HG03575 (cell line): ENCODE results near the gene SGCG.
A peak's percentile ranks its signal among the peaks of the same experiment; 100 is the strongest.

ENCODE experiments used
- ATAC-seq: cut with Tn5 transposase; IDR thresholded peaks from one replicate; pipeline ENCODE4 v1.9.1; 2021; ENCODE audit not compliant: unreplicated experiment, insufficient number of reproducible peaks, low FRiP score; ENCODE audit errors: extremely low read depth

SGCG gene

GRCh38 chr13:23321535-23322241, 140.9 kb downstream of the SGCG start:
- ATAC-seq: peak; percentile 35

- no peak for ATAC-seq
Measured at GRCh38 chr13:23322353-23323336, 141.9 kb downstream of the SGCG start.

DNA sequence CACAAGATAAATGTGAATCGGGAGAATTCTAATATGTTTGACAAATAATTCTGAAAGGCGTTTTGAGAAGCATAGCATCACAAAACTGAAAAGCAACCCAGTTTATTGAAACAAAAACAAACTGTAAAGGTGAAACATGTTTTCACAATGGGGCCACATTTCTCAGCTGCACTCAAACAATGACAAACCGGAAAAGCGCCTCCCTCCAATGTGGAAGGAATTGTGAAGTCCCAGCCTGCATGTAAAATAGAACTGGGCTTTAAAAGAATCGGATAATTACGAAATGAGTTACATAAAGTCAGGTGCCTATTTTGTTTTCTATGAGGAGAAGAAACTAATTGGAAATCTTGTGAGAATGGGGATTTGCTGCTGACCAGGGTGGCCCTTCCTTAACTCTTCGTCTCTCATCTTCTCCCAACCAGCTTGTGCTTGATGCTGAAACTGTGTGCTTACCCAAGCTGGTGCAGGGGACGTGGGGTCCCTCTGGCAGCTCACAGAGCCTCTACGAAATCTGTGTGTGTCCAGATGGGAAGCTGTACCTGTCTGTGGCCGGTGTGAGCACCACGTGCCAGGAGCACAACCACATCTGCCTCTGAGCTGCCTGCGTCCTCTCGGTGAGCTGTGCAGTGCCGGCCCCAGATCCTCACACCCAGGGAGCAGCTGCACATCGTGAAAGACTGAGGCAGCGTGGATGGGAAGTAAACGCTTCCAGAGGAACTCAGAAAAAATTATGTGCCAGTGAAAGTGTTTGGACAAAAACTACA, 143.3 kb downstream of the SGCG start:
- no peak for ATAC-seq

DNA sequence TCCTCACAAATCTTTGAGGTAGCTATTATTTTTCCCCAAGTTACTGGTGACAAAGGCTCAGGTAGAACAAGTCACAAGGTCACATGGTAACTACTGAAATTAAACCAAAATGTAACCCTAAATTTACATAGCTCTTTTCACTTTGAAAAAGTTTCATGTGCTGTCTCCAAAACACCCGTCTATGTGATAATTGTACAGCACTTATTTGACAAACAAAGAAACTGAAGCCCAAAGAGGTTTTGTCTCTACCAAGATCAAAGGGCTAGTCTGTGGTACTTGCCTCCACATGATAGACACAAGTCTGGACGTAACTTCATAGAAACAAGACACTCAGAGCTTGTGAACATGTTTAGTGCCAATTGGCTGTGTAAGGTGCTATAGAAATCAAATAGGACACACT, 144.4 kb downstream of the SGCG start:
- no peak for ATAC-seq

GRCh38 chr13:23330356-23330755, 149.6 kb downstream of the SGCG start:
- ATAC-seq: no peak

DNA sequence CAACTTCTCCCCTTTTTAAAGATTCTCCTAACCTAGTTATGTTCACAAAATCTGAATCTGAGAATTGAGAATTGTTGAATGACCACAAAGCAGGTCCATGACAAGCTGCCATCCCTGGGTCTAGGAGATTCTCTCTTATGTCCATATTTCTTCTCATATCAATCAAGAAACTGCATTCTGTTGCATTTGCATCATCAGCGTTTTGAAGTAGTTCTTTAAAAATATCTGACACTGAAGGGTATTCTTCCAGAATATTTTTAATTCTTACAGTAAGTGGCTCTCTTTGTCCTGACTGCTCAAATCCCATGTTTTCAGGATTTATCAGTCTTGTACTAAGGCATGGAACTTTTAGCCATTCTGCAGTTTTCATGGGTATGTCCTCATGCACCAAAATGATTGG, 158.4 kb downstream of the SGCG start:
- no peak for ATAC-seq

DNA sequence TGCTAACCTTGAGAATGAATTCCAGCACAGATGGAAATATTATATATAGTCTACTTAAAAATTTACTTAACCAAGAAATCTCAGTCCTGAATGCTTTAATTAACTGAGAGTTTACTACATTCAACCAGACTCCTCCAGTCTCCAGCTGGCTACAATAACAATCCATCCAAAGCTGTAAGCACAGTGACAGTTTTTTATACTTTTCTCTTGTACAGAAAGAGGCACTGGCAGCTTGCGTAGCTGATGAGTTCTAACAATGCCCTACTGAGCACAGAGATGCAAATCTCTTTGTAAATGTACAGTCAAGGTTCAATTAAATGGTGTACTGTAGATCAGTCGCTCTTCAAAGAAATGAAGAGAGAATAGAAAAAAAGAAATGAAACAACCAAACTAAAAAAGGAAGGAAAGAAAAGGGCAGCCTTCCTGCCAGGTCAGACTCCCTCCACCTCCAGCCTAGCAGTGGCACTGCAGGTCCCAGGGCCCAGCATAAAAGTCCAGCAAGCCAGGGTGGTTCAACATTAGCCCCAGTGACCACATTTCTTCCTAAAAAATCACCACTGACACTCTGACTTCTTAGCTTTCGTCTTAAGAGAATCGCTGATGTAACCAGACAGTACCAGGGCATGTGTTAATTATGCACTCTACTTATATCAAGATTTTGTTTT, 164.3 kb downstream of the SGCG start:
- no peak for ATAC-seq

DNA sequence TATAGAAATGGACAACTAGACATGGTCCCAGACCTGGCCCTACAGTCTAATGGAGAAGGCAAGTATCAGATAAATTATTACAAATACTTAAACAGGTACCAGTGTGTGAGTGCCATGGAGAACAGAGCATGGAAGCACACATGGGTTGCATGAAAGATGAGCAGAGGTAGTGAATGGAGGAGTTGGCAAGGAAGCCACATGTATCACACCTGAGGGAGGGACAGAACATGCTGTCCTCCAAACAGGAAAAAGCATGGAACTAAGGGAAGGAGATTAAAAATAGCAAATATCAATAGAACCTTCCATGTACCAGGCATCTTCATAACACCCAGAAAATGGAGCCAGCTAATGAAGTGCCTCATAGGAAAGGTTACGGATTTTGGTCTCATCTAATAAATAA, 166.8 kb downstream of the SGCG start:
- no peak for ATAC-seq

GRCh38 chr13:23348262-23349127, 167.7 kb downstream of the SGCG start:
- ATAC-seq: no peak

GRCh38 chr13:23349161-23349897, 168.6 kb downstream of the SGCG start:
- no peak for ATAC-seq

- ATAC-seq: no peak
Measured at GRCh38 chr13:23350009-23350408, 169.2 kb downstream of the SGCG start.

- ATAC-seq: no peak
Measured at GRCh38 chr13:23352161-23352560, 171.4 kb downstream of the SGCG start.

DNA sequence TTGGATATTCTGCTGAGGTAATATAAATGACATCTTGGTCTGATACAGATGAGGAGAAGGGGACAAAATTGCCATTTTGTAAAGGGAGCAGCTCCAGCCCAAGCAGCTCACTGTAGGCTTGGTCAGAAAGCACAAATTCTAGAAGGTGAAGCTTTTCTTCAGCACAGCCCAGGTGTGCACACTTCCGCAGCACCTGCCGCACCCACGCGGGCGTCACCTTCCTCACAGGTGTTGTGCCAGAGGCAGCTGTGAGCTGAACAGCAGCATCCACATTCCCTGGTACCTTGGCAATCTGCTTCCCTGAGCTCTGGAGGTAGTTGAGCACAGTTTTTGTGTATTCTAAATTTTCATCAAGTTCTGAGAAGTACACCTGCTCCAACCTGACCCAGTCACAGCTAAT, 173.7 kb downstream of the SGCG start:
- no peak for ATAC-seq

DNA sequence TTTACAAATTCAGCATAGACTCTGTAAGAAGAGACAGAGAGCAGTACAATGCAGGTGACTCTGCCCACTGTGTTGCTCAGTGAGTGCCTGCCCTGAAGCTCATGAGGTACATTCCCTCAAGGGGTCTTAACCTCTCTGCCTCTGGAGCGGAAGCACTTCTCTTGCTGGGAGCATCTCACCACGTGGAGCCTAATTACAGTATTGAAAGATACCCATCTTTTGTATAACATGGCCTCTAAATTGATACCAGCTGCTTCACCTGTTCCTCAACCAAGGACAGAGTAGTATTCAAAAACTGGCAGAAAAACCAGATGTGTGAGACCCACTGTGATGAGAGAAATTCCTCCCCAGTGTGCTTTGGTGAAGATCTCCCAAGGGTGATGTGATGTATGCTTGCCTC, 175.6 kb downstream of the SGCG start:
- ATAC-seq: no peak

DNA sequence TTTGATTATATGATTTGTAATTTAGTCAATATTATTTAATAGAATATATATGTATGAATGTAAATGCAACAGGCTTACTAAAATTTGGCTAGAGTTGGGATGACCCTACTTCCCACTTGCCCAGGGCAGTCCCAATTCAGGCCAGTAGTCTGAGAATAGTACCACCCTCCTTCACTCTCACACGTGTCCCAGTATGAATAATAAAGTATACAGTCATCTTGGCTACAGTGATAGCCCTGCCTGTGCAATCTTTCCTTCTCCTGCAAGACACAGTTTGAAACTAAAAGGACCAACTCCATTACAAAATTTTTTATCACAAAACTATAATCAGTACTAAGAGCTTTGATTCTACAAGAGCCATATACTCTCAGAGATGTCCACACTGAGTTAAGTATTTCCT, 176.6 kb downstream of the SGCG start:
- no peak for ATAC-seq

GRCh38 chr13:23359882-23360281, 179.1 kb downstream of the SGCG start:
- ATAC-seq: no peak

- ATAC-seq: no peak
Measured at GRCh38 chr13:23365652-23366051, 184.9 kb downstream of the SGCG start.

- ATAC-seq: no peak
Measured at GRCh38 chr13:23367907-23368306, 187.1 kb downstream of the SGCG start.
